Ovary (tissue), 9 donors: ENCODE results near the gene KRT7. TPM values are rescaled to one million over a fixed set of nuclear protein-coding genes. Genes with fewer than 3 reads are reported as not detected.

Source experiments
- DNase-seq, 5 donors: peaks; one replicate each; pipeline ENCODE4 v3.0.0-alpha.2; 2019 to 2020
- H3K27ac ChIP-seq, 2 donors: fragments of 200-600 bp; one replicate each; pipeline versions ENCODE4 v1.5.1 to v1.8.0; 2019 to 2022
- H3K27me3 ChIP-seq: fragments of 200-600 bp; one replicate; pipeline ENCODE4 v1.8.0; 2022
- H3K36me3 ChIP-seq: fragments of 200-600 bp; sonication (generic); one replicate; pipeline ENCODE4 v1.5.1; 2019
- H3K4me1 ChIP-seq: one replicate; pipeline ENCODE4 v1.8.1; 2013; ENCODE audit warnings: mild to moderate bottlenecking, moderate library complexity; ENCODE audit not compliant: insufficient read depth
- H3K4me3 ChIP-seq: fragments of 200-600 bp; sonication (generic); one replicate; pipeline ENCODE4 v1.5.1; 2017
- H3K9me3 ChIP-seq, 2 donors: fragments of 200-600 bp in 1 of 2; sonication (generic) in 1 of 2; one replicate each; pipeline versions ENCODE4 v1.5.1 to v1.8.1; 2013 to 2019; ENCODE audit warnings: mild to moderate bottlenecking in 1 of 2, moderate library complexity in 1 of 2
- EP300 ChIP-seq: sonication (generic); formaldehyde crosslinking; IDR thresholded peaks from one replicate; pipeline ENCODE4 v1.6.1; 2017; ENCODE audit warnings: antibody characterized with exemption
- POLR2A ChIP-seq: fragments of 450-650 bp; IDR thresholded peaks from one replicate; pipeline ENCODE4 v1.6.1; 2017; ENCODE audit warnings: antibody characterized with exemption, mild to moderate bottlenecking, moderate library complexity
- WGBS, 3 donors: extraction: QIAGEN DNeasy Blood & Tissue Kit in 1 of 3; methylation state at CpG; one replicate each; pipeline versions ENCODE4 v1.1.5 to v1.1.7; 2013 to 2017; 5-methylcytosine and 5-hydroxymethylcytosine counted together
- intact Hi-C, 4 donors: fragments of 100-400 bp; cut with DNase I; formaldehyde crosslinking; loops; one replicate each; pipeline versions ENCODE4 v1.11.0 to v1.15.1; 2022 to 2023
- polyA plus RNA-seq, 2 donors: library from polyadenylated mRNA; stranded (reverse); fragments of 200-250 nt in 1 of 2; fragments of 350-450 nt in 1 of 2; fragmentation: Illumina TruSeq in 1 of 2; extraction: RNeasy Lipid Tissue Mini Kit (QIAGEN cat#74804) in 1 of 2; gene quantifications; one replicate each; pipeline ENCODE4 v1.2.3, GENCODE V29; 2013 to 2014
- total RNA-seq, 7 donors: library from RNA; depleted of rRNA in 2 of 7; stranded (reverse); fragments of >200 nt in 2 of 7; fragmentation: NEBNext Ultra II Directional in 3 of 7; extraction: Animal tissue kit (Norgen Biotek cat#: 25700) in 3 of 7; gene quantifications; one replicate each; pipeline versions ENCODE4 v1.1.0 to v1.2.4, GENCODE V29; 2016 to 2023
- TF ChIP-seq, protein P1 (sequence below), 3 donors: fragments of 450-650 bp in 2 of 3; fragments of 200-600 bp in 1 of 3; IDR thresholded peaks; one replicate each; pipeline versions ENCODE4 v1.5.1 to v1.8.0; 2016 to 2022; ENCODE audit warnings: antibody characterized with exemption in 3 of 3, mild to moderate bottlenecking in 1 of 3
- donor health status: DM: no; HTN: no; CAD: no; lungs with moderate emphysema.
- donor health status: DM: no; HTN: no; CAD: no.
- donor health status: Bipolar disorder and iron deficiency.
- donor health status: DM: yes; HTN: yes; CAD: no.
- donor health status: DM: no; HTN: no; CAD: no.
- donor health status: DM: yes; HTN: yes; CAD: no.

The KRT7 gene
- total and polyA plus RNA-seq, 9 donors, result 0.37 to 379 (median 22.7) TPM; not detected in 1

DNA sequence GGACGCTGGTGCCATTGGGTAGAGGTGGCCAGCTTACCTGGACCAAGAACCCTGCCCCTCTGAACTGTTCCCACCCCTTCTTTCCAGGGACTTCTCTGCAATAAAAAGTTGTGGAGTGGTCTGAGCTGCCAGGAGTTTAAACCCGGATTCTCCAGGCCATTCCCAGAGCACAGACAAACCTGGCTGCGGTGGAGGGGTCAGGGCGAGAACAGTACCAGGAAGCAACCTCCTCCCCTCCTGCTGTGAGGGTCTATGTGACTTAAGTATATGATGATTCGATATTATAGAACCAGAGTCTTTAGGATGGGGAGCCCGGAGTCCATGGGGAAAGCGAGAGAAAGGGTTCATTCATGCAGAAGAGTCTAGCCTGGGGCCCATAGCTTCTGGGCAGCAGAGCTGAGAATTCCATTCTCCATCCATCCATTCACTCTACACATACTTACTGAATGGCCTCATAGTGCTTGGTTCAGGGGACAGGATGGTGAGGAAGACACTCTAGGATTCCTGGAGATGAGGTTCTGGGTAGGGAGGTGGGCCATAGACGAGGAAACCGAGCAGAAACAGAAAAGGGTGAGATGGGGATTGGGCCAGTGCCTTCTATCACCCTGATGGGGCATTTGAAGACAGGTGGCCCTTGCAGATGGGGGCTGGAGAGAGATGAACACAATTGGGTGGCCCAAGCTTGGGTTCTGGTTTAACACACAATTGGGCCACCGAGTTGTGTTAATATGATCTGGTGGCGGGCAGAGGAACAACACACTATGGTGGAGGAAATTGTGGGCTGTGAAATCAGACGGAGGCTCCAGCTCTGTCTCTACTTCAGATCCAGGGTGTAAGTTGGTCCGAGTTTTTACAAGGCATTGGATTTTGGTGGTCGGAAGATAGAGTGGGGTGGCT is 46.6 kb downstream of the KRT7 start:
- intact Hi-C loops, result loop anchor here in 2 of 4 donors (5.0 kb wide), 2 partner anchors 112 to 122 kb away; no protein-coding TSS in a partner anchor
- Histone ChIP-seq H3K27ac (no peak overlapping the region), H3K27me3 (no peaks in the 10 kb centered on the region), H3K36me3 (no peaks in the 10 kb centered on the region), H3K4me1 (no peaks in the 10 kb centered on the region), H3K4me3 (no peak overlapping the region), H3K9me3 (no peaks in the 10 kb centered on the region)
- TF ChIP-seq EP300 (no peak), POLR2A (no peak)
- TF ChIP-seq, protein P1, sequence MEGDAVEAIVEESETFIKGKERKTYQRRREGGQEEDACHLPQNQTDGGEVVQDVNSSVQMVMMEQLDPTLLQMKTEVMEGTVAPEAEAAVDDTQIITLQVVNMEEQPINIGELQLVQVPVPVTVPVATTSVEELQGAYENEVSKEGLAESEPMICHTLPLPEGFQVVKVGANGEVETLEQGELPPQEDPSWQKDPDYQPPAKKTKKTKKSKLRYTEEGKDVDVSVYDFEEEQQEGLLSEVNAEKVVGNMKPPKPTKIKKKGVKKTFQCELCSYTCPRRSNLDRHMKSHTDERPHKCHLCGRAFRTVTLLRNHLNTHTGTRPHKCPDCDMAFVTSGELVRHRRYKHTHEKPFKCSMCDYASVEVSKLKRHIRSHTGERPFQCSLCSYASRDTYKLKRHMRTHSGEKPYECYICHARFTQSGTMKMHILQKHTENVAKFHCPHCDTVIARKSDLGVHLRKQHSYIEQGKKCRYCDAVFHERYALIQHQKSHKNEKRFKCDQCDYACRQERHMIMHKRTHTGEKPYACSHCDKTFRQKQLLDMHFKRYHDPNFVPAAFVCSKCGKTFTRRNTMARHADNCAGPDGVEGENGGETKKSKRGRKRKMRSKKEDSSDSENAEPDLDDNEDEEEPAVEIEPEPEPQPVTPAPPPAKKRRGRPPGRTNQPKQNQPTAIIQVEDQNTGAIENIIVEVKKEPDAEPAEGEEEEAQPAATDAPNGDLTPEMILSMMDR (IDR thresholded peaks at IDR 0.05), result no peak
- no peak for DNase-seq
- WGBS, 3 donors, result 86 to 92% (median 89%) methylated on average over 14 of the region's 14 CpGs

DNA sequence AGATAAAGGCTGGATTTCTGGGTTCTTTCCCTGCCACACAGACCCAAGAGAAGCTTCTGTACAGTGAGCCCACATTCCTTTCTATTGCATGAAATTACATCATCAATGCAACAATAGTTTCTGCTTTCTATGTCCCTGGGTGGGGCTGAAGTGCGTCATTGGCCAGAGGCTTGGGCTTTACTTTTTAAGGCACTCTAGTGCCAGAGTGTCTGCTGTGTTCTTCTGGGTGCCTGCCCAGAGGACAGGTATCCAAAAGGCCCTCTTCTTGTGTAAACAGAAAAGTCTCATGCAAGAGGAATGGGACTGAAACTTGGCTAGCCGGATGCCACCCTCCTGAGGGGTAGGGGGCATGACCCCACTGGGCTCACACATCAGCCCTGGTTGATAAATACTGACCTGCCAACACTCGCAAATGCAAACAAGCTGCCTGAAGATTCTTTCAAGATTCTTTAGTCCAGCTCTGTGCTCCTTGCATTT is 47.3 kb downstream of the KRT7 start:
- WGBS, 3 donors, result 65% methylated on average over 3 of the region's 3 CpGs
- Histone ChIP-seq H3K27me3 (no peaks in the 10 kb centered on the region), H3K9me3 (no peaks in the 10 kb centered on the region), H3K4me3 (no peak overlapping the region), H3K36me3 (no peaks in the 10 kb centered on the region), H3K27ac (no peak overlapping the region), H3K4me1 (no peaks in the 10 kb centered on the region)
- intact Hi-C loops, result no loop called here
- TF ChIP-seq POLR2A, result no peak
- TF ChIP-seq, protein P1 (IDR thresholded peaks at IDR 0.05), result no peak
- TF ChIP-seq EP300, result no peak
- DNase-seq, result peak in 1 of 5 donors; percentile 33

DNA sequence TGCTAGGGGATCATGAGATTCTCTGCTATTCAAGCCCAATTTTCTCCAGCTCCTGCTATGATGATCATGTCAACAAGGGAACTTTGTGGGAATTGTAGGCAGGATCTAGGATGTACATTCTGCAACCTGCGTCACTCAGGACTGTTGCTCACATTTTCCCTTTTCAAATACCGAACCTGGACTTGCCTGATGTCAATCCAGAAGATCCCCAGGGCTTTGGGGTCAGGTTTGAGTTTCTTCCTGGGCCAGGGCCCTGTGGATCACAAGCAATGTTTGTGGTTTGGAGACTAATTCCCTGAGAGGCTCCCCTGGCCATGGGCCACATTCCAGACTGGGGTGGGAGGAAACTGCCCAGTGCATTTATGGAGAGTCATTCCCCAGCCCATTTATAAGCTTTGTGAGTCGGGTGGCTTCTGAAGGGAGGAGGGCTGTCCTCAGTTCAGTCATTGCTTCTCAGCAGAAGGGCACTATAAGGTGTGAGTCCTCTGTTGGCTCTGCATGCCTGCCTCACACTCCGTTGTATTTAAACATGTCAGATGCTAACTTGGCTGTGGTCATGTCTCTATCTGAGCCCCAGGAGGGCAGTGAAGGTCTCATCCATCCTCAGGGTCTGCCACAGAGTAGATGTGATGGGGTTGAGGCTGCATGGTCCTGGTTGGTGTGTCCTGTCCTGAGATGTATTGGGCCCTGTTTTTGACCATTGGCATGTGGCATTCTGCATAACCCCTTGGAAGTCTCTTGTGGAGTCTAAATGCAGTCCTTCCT is 47.9 kb downstream of the KRT7 start:
- Histone ChIP-seq H3K27me3 (no peaks in the 10 kb centered on the region), H3K4me1 (no peaks in the 10 kb centered on the region), H3K9me3 (no peaks in the 10 kb centered on the region), H3K27ac (no peak overlapping the region), H3K36me3 (no peaks in the 10 kb centered on the region), H3K4me3 (no peak overlapping the region)
- no peak for TF ChIP-seq EP300
- TF ChIP-seq, protein P1 (IDR thresholded peaks at IDR 0.05), result no peak
- TF ChIP-seq POLR2A, result no peak
- WGBS, 3 donors, result 33 to 50% (median 35%) methylated on average over 4 of the region's 4 CpGs
- DNase-seq, result peak in 2 of 5 donors; percentile 33 to 51
- intact Hi-C loops, result no loop called here

DNA sequence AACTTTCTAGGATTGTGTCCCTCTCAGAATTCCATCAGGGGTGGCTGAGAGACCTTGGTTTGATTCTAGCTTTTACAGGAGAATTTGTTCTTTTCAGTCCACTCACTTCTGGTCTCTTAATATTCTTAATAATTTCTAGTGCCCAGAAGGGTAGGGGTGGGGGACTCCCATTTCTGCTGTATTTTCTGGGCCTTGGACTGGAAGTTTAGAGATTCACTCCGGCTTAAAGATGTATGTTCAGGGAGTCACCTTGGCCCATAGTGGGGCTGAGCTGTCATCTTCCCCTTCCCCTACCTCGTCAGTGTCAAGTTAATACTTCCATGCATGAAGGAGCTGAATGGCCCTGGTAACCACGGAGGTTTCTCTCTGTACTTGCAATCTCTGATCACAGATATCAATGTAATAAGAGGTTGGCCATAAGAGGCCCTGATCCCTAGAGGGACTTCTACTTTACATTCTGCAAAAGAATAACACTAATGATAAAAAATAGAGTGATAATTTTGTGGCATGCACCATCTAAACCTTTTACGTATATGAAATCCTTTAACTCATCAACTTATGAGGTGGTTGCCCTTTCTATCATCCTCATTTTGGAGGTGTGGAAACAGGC is 51.6 kb downstream of the KRT7 start:
- Histone ChIP-seq H3K36me3 (no peaks in the 10 kb centered on the region), H3K4me1 (no peaks in the 10 kb centered on the region), H3K4me3 (no peak overlapping the region), H3K27ac (no peak overlapping the region), H3K27me3 (no peaks in the 10 kb centered on the region), H3K9me3 (no peaks in the 10 kb centered on the region)
- no peak for DNase-seq
- 52 to 79% (median 64%) methylated on average over 4 of the region's 4 CpGs for WGBS, 3 donors
- TF ChIP-seq, protein P1 (IDR thresholded peaks at IDR 0.05), result no peak
- TF ChIP-seq EP300 (no peak), POLR2A (no peak)
- intact Hi-C loops, result no loop called here
